HL-60/S4 treated with phorbol 12-myristate 13-acetate at 8.2 ng/mL for 4 days and 3 days (cell line): Measurements from ENCODE around the gene S100A13.
"Not testable (repeated sequence)": the region's sequence is repeated elsewhere in the genome, so short reads cannot be mapped to it uniquely, and the experiment has no call there.

Experiments used
- in situ Hi-C: fragments of 300-500 bp; cut with MboI; formaldehyde crosslinking; loops from 2 replicates; pipeline ENCODE4 v1.15.0; 2022; ENCODE audit warnings: low sequenced_read_pairs

Gene S100A13

GRCh38 chr1:153575497-153575896, 51.8 kb downstream of the S100A13 start:
- in situ Hi-C loops, result not testable (repeated sequence)

GRCh38 chr1:153575081-153575491, 52.2 kb downstream of the S100A13 start:
- in situ Hi-C loops, result not testable (repeated sequence)

GRCh38 chr1:153573351-153573750, 54.0 kb downstream of the S100A13 start:
- in situ Hi-C loops, result loop anchor here (5.0 kb wide), 1 partner anchor 44 kb away; the partner anchor contains the start of gene S100A14

GRCh38 chr1:153572569-153573015, 54.7 kb downstream of the S100A13 start:
- in situ Hi-C loops, result loop anchor here (5.0 kb wide), 1 partner anchor 45 kb away; the partner anchor contains the start of gene S100A14

GRCh38 chr1:153571706-153572105, 55.6 kb downstream of the S100A13 start:
- in situ Hi-C loops, result loop anchor here (5.0 kb wide), 1 partner anchor 46 kb away; the partner anchor contains the start of gene S100A14

GRCh38 chr1:153570874-153571273, 56.4 kb downstream of the S100A13 start:
- in situ Hi-C loops, result loop anchor here (5.0 kb wide), 1 partner anchor 46 kb away; the partner anchor contains the start of gene S100A14

- in situ Hi-C loops, result no loop called here
Observed at GRCh38 chr1:153569465-153569864, 57.8 kb downstream of the S100A13 start.
